Vagina (tissue), 2 donors: Measurements from ENCODE around the gene STBD1.

Source experiments
- POLR2A ChIP-seq, 2 donors: fragments of 450-650 bp; IDR thresholded peaks; one replicate each; pipeline ENCODE4 v1.6.1; 2017; ENCODE audit warnings: antibody characterized with exemption in 2 of 2, mild to moderate bottlenecking in 2 of 2, moderate library complexity in 2 of 2
- POLR2AphosphoS5 ChIP-seq, 2 donors: sonication (generic); formaldehyde crosslinking; IDR thresholded peaks; one replicate each; pipeline ENCODE4 v1.9.0; 2017; ENCODE audit warnings: antibody characterized with exemption in 2 of 2, mild to moderate bottlenecking in 2 of 2, low read depth in 1 of 2; ENCODE audit not compliant: insufficient read depth in 1 of 2
- TF ChIP-seq, protein P1 (sequence below), 3 experiments: fragments of 450-650 bp in 2 of 3; fragments of 200-600 bp in 1 of 3; sonication (generic) in 1 of 3; IDR thresholded peaks; one replicate each; pipeline ENCODE4 v1.5.1; 2017 to 2019; ENCODE audit warnings: antibody characterized with exemption in 3 of 3, mild to moderate bottlenecking in 2 of 3, moderate library complexity in 2 of 3

DNA sequence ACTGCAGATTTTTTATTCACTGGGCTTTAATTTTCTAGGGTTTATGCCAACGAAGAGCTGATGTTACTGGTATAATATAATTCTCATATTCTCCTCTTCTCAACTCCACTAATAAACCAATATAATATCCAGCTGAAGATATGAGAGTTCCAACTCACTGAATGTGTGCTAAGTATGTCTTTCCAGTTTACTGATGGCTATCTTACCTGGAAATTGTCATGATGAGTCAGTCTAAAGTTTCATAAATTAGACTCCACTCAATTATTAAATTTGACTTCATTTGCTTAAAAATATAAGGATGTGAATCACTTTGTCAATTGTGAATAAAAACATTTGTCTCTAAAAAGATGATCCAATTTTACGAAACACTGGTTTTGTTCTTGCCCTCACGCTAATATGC is 28.4 kb downstream of the STBD1 start:
- no peak for TF ChIP-seq POLR2A (IDR thresholded peaks at IDR 0.05)
- TF ChIP-seq, protein P1, sequence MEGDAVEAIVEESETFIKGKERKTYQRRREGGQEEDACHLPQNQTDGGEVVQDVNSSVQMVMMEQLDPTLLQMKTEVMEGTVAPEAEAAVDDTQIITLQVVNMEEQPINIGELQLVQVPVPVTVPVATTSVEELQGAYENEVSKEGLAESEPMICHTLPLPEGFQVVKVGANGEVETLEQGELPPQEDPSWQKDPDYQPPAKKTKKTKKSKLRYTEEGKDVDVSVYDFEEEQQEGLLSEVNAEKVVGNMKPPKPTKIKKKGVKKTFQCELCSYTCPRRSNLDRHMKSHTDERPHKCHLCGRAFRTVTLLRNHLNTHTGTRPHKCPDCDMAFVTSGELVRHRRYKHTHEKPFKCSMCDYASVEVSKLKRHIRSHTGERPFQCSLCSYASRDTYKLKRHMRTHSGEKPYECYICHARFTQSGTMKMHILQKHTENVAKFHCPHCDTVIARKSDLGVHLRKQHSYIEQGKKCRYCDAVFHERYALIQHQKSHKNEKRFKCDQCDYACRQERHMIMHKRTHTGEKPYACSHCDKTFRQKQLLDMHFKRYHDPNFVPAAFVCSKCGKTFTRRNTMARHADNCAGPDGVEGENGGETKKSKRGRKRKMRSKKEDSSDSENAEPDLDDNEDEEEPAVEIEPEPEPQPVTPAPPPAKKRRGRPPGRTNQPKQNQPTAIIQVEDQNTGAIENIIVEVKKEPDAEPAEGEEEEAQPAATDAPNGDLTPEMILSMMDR (IDR thresholded peaks at IDR 0.05), result no peak
- TF ChIP-seq POLR2AphosphoS5 (IDR thresholded peaks at IDR 0.05; ENCODE audit: insufficient read depth in 1 of 2, low read depth in 1 of 2), result no peak
